Activated T-cell treated with anti-CD3 and anti-CD28 coated beads, Interleukin-2, amount 50 U/mL, for 4 hours (primary cell): ENCODE results near the gene PLEKHS1. TPM values are rescaled to one million over a fixed set of nuclear protein-coding genes. Genes with fewer than 3 reads are reported as not detected.

Source experiments
- total RNA-seq, 3 donors: library from RNA; stranded (reverse); gene quantifications; one replicate each; pipeline ENCODE4 v1.2.1, GENCODE V29; 2021

PLEKHS1 gene
- total RNA-seq, 3 donors from 2014 or later = not detected

Other genes starting within 250 kb of the PLEKHS1 start
- gene HABP2, start 198.6 kb upstream of the PLEKHS1 start, total RNA-seq = under 1 TPM in 1 of 3 donors, not detected in 2; 0.08 TPM
- not detected for gene NRAP, start 87.6 kb upstream of the PLEKHS1 start, total RNA-seq
- 10 to 100 TPM in 1 of 3 donors, 1 to 10 TPM in 2; 7.7 to 12.1 (median 9.8) TPM for gene CASP7, start 71.8 kb upstream of the PLEKHS1 start, total RNA-seq
- gene DCLRE1A, start 102.4 kb downstream of the PLEKHS1 start, total RNA-seq = 10 to 100 TPM; 10.8 to 11.9 (median 11.7) TPM
- gene NHLRC2, start 103.0 kb downstream of the PLEKHS1 start, total RNA-seq = 10 to 100 TPM; 19.9 to 23.5 (median 20.8) TPM